PC-3 (cell line): ENCODE measurements around the gene KCNJ13.

Source experiments
- EZH2phosphoT487 ChIP-seq: fragments of 300-600 bp; sonication (generic); IDR thresholded peaks from 2 replicates; pipeline ENCODE4 v1.6.1; 2018; ENCODE audit warnings: mild to moderate bottlenecking, antibody characterized with exemption, low read length, borderline replicate concordance
- TF ChIP-seq, protein P1 (sequence below): fragments of 300-600 bp; sonication (generic); conservative IDR thresholded peaks from 2 replicates; pipeline ENCODE4 v1.5.1; 2017; ENCODE audit warnings: antibody characterized with exemption, low read depth, mild to moderate bottlenecking, low read length

DNA sequence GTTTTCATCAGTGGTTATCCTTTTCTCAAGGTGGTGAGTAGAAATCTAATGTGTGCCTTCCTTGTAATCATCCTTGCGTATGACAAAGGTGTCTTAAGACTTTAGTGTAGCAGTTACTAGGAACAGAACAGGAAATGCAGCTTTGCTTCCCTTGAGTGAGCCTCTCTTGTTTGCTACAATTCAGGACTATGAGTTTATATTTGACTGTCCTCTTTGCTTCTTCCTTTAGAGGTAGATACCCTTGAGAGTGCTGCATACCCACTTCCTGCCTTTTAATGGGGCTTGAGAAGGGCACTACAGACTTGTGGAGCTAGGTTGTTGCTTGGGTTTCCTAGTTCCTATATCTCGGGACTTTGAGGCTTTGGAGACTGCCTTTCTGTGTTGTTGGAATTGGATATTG, 3.8 kb downstream of the KCNJ13 start:
- TF ChIP-seq, protein P1, sequence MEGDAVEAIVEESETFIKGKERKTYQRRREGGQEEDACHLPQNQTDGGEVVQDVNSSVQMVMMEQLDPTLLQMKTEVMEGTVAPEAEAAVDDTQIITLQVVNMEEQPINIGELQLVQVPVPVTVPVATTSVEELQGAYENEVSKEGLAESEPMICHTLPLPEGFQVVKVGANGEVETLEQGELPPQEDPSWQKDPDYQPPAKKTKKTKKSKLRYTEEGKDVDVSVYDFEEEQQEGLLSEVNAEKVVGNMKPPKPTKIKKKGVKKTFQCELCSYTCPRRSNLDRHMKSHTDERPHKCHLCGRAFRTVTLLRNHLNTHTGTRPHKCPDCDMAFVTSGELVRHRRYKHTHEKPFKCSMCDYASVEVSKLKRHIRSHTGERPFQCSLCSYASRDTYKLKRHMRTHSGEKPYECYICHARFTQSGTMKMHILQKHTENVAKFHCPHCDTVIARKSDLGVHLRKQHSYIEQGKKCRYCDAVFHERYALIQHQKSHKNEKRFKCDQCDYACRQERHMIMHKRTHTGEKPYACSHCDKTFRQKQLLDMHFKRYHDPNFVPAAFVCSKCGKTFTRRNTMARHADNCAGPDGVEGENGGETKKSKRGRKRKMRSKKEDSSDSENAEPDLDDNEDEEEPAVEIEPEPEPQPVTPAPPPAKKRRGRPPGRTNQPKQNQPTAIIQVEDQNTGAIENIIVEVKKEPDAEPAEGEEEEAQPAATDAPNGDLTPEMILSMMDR, result no peak
- no peak for TF ChIP-seq EZH2phosphoT487
